GM21381 (cell line): ENCODE results near the gene CTDSPL.

Experiments used
- ATAC-seq: cut with Tn5 transposase; IDR thresholded peaks from one replicate; pipeline ENCODE4 v1.9.1; 2021; ENCODE audit warnings: mild to moderate bottlenecking, moderate library complexity; ENCODE audit not compliant: unreplicated experiment

The CTDSPL gene

DNA sequence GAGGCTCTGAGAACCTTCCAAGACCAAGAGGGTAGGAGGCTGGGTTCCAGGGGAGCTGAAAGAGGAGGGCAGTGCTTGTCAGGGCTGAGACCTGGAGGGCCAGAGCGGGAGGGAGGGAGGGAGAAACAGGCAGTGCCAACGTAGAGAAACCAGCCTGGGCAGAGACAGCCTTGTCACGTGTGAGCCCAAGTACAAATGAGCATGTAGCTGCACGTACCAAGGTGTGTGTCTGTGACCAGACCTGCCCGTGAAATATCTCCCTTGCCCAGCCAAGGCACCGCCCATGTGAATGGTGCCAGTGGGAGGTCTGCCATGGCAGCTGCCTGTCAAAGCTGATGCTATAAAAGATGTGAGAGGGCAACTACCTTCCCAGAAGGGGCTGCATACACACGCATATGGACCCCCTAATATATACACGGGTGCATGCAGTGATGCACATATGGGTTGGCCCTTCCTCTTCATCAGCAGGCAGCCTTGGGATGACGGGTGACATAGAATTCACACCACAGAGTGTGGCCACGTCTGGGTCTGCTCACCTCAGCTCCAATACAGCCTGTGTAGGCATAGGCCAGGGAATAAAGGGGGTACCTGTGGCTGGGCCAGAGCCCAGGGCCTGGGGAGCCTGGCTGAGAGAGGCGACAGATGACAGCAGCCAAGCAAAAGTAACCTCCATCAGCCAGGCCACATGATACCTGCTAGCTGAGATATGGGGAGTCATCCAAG, 7.8 kb upstream of the CTDSPL start:
- ATAC-seq, result no peak

DNA sequence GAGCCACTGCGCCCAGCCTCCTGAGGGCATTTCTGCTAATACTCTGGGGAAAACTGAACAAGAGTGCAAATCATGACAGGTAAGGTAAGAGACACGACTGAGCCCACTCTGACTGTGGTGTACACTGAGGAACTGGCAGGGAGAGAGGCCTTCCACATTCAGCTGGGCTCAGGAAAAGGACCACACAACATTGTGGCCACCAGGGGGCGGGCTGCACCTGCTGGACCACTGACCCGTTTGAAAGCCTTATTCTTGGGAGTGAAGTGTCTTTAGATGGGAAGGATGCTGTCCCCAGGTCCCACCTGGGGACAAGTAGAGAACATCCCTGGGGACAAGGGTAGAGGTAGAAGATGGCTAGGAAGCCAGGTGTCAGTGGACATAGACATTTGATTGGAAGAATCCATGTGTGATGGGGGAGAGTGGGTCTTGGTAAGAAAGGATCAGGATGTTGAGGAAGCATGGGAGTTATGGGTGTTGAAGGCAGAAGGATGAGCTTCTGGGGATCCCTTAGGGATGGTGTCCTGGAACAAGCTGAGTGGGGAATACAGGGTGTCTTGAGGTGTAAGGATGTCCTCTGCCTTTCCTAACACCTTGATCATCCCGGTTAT, 6.2 kb upstream of the CTDSPL start:
- peak; percentile 50 for ATAC-seq

DNA sequence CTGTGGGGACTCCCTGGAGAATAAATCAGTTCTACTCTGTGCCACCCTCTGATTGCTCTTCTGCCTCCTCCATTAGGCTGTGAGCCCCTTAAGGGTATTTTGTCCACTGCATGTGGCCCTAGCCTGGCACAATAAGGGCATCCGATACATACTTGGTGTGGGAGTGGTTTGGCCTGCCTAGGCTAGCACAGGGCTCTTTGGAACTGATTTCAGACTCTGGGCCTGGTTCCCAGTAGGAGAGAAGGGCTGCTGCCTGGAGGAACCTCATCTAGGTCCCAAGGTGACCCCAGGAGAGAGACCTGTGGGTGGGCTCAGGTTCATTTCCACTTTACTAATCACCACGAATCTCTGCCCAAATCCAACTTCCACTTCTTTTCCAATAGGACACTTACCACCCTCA, 5.3 kb upstream of the CTDSPL start:
- ATAC-seq, result no peak

DNA sequence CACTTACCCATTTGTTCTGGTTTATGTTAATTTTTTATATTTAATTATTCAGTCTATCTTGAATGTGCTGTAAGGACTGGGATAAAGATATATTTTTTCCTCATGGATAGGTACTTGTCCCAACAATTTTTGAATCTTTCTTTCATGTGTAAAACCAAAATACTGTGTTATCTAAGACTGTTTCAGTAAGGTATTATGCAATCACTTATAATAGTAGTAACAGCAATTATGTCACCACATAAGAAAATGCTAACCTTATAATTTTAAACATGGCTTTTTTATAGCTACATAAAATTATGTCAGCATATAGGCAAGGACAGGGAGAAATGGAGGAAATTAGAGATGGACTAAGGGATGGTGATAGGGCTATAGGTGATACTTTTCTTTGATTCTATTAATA, 2.9 kb upstream of the CTDSPL start:
- no peak for ATAC-seq

DNA sequence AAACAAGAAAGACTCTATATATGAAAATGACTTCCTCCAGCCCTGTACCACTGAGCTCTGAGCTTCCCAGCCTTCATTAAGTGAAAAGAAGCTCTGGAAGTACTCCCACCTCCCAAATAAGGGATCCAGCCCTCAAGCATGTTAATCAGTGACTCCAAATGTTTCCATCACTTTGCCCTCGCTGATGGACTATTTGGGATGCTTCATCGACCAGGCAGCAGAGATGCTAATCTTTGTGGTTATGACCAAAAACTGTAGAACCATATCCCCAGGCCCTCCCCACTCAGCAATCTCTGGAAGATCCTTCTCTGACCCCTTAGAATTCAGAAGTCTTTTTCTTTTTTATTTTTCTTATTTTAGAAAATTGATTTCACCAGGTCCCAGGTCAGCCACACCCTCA, 2.3 kb upstream of the CTDSPL start:
- ATAC-seq, result no peak

DNA sequence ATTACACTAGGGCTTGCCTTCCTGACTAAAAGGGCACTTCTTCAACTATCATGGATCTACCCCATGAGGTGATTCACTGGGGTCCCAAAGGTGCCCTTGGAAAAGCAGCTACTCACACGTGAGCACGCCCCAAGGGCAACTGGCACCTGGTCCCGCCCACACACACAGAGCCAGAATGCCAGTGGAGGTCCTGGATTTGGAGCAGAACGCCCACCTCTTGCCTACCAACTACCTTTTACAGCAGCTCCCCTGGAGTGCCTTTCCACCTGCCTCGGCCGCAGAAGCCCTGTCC, 1.8 kb upstream of the CTDSPL start:
- no peak for ATAC-seq

DNA sequence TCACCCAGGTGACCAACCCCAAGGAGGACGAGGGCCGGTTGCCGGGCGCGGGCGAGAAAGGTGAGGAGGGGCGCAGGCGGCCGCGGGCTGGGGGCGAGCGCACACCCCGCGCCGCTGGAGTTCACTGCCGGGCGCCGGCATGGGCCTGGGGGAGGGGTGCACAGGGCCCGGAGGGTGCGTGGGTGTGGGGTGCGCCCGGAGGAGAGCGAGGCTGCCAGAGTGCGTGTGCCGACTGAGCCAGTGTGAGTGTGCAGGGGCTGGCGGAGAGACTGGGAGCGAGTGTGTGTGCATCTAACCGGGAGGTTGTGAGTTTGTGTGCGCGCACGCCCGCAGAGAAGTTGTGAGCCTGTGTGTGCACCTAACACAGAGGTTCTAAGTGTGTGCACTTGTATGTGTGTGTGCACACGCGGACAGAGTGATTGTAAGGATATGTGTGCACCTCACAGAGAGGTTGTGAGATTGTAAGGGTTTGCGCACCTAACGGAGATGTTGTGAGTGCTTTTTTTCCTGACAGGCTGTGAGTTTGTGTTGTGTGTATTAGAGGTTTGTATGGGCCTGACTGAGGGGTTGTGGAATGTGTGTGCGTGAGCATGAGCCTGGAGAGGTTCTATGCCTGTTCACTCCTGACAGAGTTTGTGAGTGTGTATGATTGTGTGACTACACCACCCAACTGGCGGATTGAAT, 681 bp downstream of the CTDSPL start:
- no peak for ATAC-seq

DNA sequence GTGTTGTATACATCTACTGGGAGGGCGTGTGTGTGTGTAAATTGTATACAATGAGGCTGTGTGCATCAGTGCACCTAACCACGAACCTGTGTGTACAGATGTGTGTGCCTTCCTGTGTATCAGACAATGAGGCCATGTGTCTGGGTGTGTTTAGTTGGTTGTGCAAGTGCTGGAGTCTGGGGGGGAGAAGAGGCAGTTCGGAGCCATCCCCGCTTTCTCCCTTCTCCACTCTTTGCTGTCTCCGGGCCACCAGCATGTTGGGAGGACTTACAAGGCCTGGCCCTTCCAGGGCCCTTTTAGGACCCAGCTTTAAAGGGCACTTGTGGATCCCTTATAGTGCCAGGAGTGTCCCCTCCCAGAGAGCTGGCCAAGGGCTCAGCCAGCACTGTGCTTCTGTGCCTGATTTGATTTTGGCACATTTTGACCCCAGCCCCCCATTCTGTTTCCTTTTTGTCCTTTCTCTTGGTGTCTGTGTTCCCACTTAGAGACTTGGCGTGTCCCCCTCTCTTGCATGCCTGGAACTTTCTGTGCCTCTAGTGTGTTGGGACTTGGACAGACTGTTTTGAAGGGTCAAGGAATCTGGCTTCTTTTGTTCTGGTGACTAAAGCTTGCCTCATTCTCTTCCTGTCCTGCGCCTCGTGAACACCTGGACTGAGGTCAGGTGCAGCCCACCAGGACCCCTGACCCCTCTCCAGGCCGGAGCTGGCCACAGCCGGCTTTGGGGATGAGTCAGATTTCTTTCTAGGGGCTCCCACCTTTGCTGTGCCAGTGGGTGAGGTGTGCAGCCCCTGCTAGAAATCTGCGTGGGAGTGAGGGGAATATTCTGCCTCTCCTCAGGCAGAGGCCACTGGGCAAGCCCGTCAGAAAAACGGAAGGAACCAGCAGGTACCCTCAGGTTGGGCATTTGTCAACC, 1.5 kb downstream of the CTDSPL start:
- ATAC-seq, result no peak

DNA sequence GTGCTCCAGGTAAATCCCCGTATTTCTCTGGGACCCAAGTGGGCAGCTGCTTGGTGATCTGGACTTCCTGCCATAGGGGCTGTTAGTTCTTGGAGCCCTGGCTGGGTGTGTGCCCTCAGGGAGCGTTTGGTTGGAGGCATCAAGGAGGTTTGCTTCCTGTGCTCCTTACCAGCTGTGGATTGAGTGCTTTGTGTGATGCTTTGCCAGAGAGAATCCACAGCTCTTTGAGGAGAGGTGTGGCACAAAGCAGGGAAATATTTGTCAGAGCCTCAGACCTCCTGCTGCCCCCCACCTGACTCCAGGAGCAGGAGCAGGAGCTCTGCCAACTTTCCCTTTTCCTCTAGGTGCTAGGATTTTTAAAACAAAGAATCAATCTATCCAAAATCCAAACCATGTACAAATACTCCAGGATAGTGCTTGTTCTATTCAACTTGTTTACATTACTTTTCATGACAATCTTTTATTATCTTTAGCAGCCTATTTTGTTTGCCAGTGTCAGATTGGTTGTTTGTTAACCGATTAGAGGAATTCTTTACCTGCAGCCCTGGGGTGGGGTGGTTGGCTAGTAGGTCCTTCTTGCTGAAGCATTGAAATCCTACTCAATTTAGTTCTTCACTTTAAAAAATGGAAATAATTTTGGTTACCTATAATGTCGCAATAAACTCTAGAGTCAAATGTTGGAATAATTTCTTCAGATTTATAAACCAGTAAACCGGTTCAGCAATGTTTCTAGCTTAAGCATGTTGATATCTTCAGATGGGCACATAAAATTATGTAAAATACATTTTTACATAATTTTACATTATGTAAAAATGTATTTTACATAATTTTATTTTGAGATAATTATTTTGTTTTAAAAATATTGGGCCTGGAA, 2.5 kb downstream of the CTDSPL start:
- no peak for ATAC-seq

DNA sequence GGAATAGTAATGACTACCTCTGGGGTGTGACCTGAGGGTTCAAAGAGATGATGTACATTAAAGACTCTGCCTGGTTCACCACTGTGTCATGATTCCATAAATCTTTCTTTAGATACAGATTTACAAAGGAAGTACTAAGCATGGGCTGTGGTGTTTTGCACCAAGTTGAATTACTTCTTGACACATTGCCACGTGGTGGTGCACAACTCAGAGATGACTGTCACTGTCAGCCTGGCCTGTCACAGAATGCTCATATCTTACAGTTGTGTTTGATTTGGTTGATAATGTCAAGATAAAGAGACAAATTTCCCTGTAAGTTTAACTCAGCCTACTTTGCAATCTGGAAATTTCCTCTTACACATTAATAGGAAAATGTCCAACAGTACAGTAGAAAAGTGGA, 3.2 kb downstream of the CTDSPL start:
- no peak for ATAC-seq

DNA sequence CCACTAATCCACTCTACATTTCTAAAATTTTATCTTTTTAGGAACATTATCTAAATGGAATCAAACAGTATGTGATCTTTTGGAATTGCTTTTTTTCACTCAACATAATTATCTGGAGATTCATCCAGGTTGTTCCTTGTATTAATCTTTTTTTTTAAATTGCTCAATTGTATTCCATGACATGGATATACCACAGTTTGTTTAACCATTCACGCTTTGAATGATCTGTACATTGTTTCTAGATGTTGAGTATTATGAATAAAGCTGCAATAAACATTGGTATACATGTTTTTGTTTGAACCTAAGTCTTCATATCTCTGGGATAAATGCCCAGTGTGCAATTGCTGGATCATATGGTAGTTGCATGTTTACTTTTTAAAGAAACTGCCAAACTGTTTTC, 5.5 kb downstream of the CTDSPL start:
- ATAC-seq, result no peak

DNA sequence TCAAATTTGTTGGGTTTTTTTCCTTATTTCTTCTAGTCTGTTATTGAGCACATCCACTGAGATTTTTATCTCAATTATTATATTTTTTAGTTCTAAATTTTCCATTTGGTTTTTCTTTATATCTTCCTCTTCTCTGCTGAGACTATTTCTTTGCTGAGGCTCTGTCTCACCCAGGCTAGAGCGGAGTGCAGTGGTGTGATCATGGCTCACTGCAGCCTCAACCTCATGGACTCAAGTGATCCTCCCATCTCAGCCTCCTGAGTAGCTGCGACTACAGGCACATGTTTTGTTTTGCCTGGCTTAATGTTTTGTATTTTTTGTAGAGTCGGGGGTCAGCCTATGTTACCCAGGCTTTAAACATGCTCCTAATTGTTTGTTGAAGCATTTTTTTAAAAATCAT, 10.2 kb downstream of the CTDSPL start:
- no peak for ATAC-seq

DNA sequence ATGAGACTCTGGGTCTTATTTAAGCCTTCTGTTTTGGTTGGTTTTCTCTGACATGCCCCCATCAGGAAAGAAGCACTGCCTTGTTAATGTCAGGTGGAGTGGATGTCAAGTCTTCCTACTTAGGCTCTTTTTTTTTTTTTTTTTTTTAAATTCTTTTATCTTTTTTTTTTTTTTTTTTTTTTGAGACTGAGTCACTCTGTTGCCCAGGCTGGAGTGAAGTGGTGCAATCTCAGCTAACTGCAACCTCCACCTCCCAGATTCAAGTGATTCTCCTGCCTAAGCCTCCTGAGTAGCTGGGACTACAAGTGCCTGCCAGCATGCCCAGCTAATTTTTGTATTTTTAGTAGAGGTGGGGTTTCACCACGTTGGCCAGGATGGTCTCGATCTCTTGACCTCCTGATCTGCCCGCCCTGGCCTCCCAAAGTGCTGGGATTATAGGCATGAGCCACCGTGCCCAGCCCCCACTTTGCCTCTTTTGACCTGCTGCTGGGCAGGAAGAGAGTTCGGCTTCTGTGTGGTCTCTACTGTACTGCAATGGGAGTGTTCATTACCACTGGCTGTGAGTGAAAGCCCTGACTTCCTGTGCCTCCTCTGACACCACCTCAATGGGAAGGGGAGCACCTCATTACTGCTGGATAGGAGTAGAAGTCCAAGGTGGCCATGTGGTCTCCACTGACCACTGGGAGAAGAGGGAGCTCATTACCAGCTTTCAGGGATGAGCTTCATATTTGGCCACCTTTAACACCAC, 10.9 kb downstream of the CTDSPL start:
- ATAC-seq, result no peak

DNA sequence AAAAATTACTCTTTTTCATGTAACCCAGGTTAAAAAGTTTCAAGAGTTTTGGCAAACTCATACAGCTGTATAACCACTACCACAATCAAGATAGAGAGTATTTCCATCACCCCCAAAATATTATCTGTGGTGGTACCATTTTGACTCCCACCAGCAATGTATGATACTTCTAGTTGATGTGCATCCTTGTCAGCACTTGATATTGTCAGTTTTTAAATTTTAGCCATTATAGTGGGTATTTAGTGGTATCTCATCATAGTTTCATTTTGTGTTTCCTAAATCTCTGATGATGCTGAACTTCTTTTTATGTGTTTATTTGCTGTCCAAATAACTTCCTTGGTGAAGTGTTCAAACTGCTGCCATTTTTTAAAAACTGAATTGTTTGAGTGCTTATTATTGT, 14.6 kb downstream of the CTDSPL start:
- no peak for ATAC-seq

DNA sequence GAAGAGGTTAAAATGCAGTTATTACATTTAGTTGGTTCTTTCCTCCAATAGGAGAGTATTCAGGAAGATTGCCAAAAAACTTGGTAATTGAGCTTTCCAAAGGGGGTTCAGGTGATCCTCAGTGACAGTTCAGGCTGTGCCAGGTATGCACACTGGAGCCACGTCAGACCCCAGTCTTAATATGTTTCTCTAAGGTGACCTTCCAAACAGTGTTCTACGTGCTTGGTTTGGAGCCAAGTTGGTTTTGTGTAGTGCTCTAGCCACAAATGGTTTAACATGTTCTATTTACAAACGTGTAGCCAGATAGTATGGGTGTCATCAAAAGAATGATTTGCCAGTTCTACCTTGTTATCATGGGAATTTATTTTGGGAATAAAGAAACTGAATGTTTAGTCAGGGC, 21.0 kb downstream of the CTDSPL start:
- no peak for ATAC-seq

DNA sequence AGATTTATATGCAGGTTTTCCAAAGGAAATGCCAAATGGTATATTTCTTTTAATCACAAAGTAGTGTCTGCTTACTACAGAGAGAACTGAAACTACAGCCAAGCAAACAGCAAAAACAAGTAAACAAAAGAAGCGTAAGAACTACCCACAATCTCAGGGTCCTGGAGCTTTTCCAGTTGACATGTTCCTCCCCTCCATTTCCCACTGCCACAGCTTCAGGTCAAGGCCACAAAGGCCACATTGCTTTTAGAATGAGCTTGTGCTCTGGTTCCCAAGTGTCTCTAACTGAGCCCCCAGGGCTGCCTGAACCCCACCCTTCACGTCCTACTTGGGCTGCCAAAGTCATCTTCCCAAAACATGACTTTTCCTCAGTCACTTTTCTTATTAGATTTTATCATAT, 24.1 kb downstream of the CTDSPL start:
- ATAC-seq, result no peak

DNA sequence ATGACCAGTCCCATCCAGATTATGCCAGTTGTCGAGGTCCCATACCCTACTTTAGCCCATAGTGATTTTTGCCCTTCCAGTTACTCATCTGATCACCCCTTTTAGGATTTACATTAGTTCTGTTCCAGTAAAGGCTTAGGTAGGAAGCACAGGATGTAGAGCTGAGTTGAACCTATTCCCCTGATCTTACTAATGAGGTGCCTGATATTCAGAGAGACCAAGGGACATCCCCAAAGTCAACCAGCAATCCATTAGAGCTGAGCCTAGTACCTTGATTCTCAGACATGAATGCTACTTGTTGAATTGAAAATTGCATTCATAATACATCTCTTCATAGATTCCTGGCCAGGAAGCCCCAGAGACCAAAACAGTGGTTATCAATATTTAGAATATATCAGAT, 24.7 kb downstream of the CTDSPL start:
- ATAC-seq, result no peak

DNA sequence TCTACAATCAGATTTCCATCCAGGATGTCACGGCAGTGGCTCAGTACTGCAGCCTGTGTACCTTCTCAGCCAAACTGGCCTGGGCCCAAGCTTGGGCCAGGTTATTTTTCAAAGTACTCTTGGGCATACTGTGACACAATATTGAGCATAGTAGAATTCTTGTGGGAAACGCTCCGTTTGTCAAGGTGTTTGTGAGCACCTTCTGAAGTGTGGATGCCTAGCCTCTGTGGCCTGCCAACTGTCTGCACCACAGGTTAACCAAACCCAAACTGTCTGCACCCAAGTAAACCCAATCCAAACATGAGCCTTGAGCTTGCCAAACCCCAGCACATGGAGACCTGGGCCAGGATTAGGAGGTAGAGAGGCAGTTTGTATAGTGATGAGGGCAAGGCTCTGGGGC, 25.4 kb downstream of the CTDSPL start:
- ATAC-seq, result no peak

DNA sequence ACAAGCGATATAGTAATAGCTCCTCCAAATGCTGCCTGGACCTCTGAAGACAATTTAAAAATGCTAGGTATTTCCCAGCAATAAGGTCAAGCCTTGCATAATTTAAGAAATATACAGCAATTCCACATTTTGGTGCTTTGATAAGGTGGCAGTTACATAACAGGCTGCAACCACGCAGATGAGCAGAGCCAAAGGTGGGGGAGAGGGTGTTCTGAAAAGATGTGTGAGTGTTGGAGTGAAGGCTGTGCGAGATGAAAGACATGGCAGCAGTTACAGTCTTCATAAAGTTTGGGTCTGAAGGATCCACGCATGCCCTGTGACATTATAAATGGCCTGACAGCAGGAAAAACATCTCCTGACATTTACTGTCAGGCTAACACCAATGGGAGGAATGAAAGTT, 26.1 kb downstream of the CTDSPL start:
- ATAC-seq, result no peak

DNA sequence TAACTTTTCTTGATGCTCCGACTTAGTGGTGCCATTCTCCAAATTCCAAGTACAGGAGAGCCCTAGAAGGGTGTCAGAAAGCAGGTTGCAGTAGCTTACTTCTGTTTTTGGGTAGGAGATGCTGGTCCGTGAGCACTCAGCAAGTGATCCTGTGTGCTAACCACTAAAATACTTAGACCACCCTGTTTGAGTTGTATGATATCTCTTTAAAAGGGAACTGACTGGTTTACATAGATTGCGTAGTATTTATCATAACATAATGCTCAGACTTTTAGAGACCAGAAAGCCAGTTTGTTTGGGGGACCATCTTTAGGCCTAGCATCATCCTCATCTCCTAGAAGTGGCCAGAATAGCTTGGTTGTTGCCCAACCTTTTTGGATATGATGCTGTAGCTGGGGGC, 26.7 kb downstream of the CTDSPL start:
- no peak for ATAC-seq
